Retinal pigment epithelial cell (primary cell): ENCODE results near the gene DDA1.

ENCODE experiments used
- DNase-seq: peaks from one replicate; pipeline ENCODE4 v3.0.0-alpha.2; 2010; ENCODE audit warnings: low read depth
- H3K4me3 ChIP-seq: 2 replicates; pipeline ENCODE4 v1.5.1; 2011; ENCODE audit warnings: mild to moderate bottlenecking, low read length, control low read depth, moderate library complexity
- CTCF ChIP-seq: conservative IDR thresholded peaks from 2 replicates; pipeline ENCODE4 v1.5.1; 2011; ENCODE audit warnings: low read depth, low read length, control low read depth, inconsistent platforms

DDA1 gene

GRCh38 chr19:17281391-17282304 lies 27.7 kb upstream of the DDA1 start, which contains the start of gene ANKLE1:
Gene ANKLE1 (plus strand): TSS chr19:17281901. CDS start chr19:17281921, 20 bp downstream.
- peak within 1 kb of the TSS; percentile 28 for H3K4me3 ChIP-seq
- TF ChIP-seq CTCF: no peak
- DNase-seq: no peak

GRCh38 chr19:17282488-17283125 lies 26.8 kb upstream of the DDA1 start:
- no peak for DNase-seq
- TF ChIP-seq CTCF: peak; percentile 86
- H3K4me3 ChIP-seq: peak overlapping the region; percentile 14

- H3K4me3 ChIP-seq: no peak overlapping the region
- no peak for DNase-seq
- TF ChIP-seq CTCF: no peak
These were observed 25.8 kb upstream of the DDA1 start for GRCh38 chr19:17283504-17283996.

- no peak for TF ChIP-seq CTCF
- no peak overlapping the region for H3K4me3 ChIP-seq
- no peak for DNase-seq
These were observed 23.8 kb upstream of the DDA1 start for GRCh38 chr19:17285415-17286135.

GRCh38 chr19:17286263-17286662 lies 23.1 kb upstream of the DDA1 start:
- TF ChIP-seq CTCF: no peak
- H3K4me3 ChIP-seq: no peak overlapping the region
- no peak for DNase-seq

- no peak overlapping the region for H3K4me3 ChIP-seq
- no peak for DNase-seq
- TF ChIP-seq CTCF: no peak
These were observed 22.6 kb upstream of the DDA1 start for GRCh38 chr19:17286752-17287151.
